Measurements from ENCODE around the gene IFT20. TPM values are rescaled to one million over a fixed set of nuclear protein-coding genes. Genes with fewer than 3 reads are reported as not detected.
A peak's percentile ranks its signal among the peaks of the same experiment; 100 is the strongest.

The IFT20 gene
- total RNA-seq, 2 donors from 2014 or later = 37.4 to 38.4 TPM

- H3K4me3 ChIP-seq = peak overlapping the region; percentile 73
These were observed 35.5 kb upstream of the IFT20 start for GRCh38 chr17:28370744-28371103.

GRCh38 chr17:28370035-28370743 is 34.9 kb upstream of the IFT20 start, which contains the start of gene VTN:
VTN (minus strand) TSS chr17:28370307; CDS start chr17:28370203, 104 bp downstream.
- TF ChIP-seq CTCF (IDR thresholded peaks at IDR 0.05) = no peak
- no peaks in the 10 kb centered on the region for H3K36me3 ChIP-seq
- no peaks in the 10 kb centered on the region for H3K9me3 ChIP-seq
- H3K4me1 ChIP-seq (ENCODE audit: control insufficient read depth in 1 of 2, low read depth in 2 of 2) = peaks cover 11 to 28% of the 10 kb centered on the region in 2 donors
- H3K27me3 ChIP-seq (replicated peaks; ENCODE audit: insufficient read depth) = no peaks in the 10 kb centered on the region
- DNase-seq (ENCODE audit: low spot score) (no peak), ATAC-seq (ENCODE audit: insufficient number of reproducible peaks, low FRiP score, low read depth) (no peak)
- peak within 1 kb of the TSS; percentile 73 for H3K4me3 ChIP-seq
- H3K27ac ChIP-seq = peak within 1 kb of the TSS; percentile 57 to 70

More at GRCh38 chr17:28370744-28371103, 35.5 kb upstream of the IFT20 start:
- H3K4me1 ChIP-seq (ENCODE audit: control insufficient read depth in 1 of 2, low read depth in 2 of 2) = peaks cover 11 to 28% of the 10 kb centered on the region in 2 donors
- H3K36me3 ChIP-seq = no peaks in the 10 kb centered on the region
- H3K27me3 ChIP-seq (replicated peaks; ENCODE audit: insufficient read depth) = no peaks in the 10 kb centered on the region
- no peak for ATAC-seq (ENCODE audit: insufficient number of reproducible peaks, low FRiP score, low read depth)
- H3K9me3 ChIP-seq = no peaks in the 10 kb centered on the region
- H3K27ac ChIP-seq = peak overlapping the region; percentile 57 to 70
- DNase-seq (ENCODE audit: low spot score) = no peak
- TF ChIP-seq CTCF (IDR thresholded peaks at IDR 0.05) = no peak

- Histone ChIP-seq H3K4me3 (no peak overlapping the region), H3K27me3 (replicated peaks; ENCODE audit: insufficient read depth) (no peaks in the 10 kb centered on the region), H3K36me3 (no peaks in the 10 kb centered on the region), H3K9me3 (no peaks in the 10 kb centered on the region), H3K27ac (peak overlapping the region in 1 of 2 donors; percentile 70), H3K4me1 (ENCODE audit: control insufficient read depth in 1 of 2, low read depth in 2 of 2) (peaks cover 11 to 28% of the 10 kb centered on the region in 2 donors)
- no peak for TF ChIP-seq CTCF (IDR thresholded peaks at IDR 0.05)
- DNase-seq (ENCODE audit: low spot score) (no peak), ATAC-seq (ENCODE audit: insufficient number of reproducible peaks, low FRiP score, low read depth) (no peak)
These were observed 34.4 kb upstream of the IFT20 start for GRCh38 chr17:28369684-28370034.

- no peak for TF ChIP-seq CTCF (IDR thresholded peaks at IDR 0.05)
- Histone ChIP-seq H3K36me3 (peaks cover 3% of the 10 kb centered on the region), H3K9me3 (no peaks in the 10 kb centered on the region), H3K27ac (no peak overlapping the region), H3K4me1 (ENCODE audit: control insufficient read depth in 1 of 2, low read depth in 2 of 2) (peaks cover 11 to 28% of the 10 kb centered on the region in 2 donors), H3K27me3 (replicated peaks; ENCODE audit: insufficient read depth) (no peaks in the 10 kb centered on the region), H3K4me3 (no peak overlapping the region)
- no peak for ATAC-seq (ENCODE audit: insufficient number of reproducible peaks, low FRiP score, low read depth)
- DNase-seq (ENCODE audit: low spot score) = no peak
These were observed 33.8 kb upstream of the IFT20 start for GRCh38 chr17:28368915-28369683.

GRCh38 chr17:28368306-28368831 is 33.1 kb upstream of the IFT20 start:
- Histone ChIP-seq H3K4me3 (no peak overlapping the region), H3K36me3 (peaks cover 10% of the 10 kb centered on the region), H3K9me3 (no peaks in the 10 kb centered on the region), H3K27me3 (replicated peaks; ENCODE audit: insufficient read depth) (no peaks in the 10 kb centered on the region), H3K4me1 (ENCODE audit: control insufficient read depth in 1 of 2, low read depth in 2 of 2) (peaks cover 9 to 26% of the 10 kb centered on the region in 2 donors), H3K27ac (no peak overlapping the region)
- ATAC-seq (ENCODE audit: insufficient number of reproducible peaks, low FRiP score, low read depth) = no peak
- TF ChIP-seq CTCF (IDR thresholded peaks at IDR 0.05) = no peak
- no peak for DNase-seq (ENCODE audit: low spot score)

All from thoracic aorta (tissue), 2 donors.